Activated effector memory CD4-positive, alpha-beta T cell treated with Interleukin-2 at 50 U/mL for 16 hours (primary cell): Measurements from ENCODE around the gene UBE2E3.

Experiments
- DNase-seq: peaks from one replicate; pipeline ENCODE4 v3.0.0-alpha.2; 2020

The UBE2E3 gene

DNA sequence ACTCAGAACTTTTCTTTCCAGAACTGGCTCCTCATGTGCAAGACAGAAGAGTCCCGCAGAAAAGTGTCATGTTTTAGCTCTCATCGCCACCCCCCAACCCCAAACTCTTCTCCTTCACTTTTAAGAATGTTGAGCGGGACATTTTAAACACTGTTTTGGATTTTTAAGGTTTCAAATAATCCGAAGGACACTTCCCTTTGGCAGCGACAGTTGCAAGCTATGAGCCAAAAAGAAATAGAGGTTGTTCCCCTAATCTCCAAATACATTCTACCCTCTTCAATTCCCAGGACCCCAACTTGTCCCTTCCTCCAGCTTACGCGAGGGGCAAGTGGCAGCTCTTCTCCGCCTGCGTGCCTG is 678 bp upstream of the UBE2E3 start:
- no peak for DNase-seq

DNA sequence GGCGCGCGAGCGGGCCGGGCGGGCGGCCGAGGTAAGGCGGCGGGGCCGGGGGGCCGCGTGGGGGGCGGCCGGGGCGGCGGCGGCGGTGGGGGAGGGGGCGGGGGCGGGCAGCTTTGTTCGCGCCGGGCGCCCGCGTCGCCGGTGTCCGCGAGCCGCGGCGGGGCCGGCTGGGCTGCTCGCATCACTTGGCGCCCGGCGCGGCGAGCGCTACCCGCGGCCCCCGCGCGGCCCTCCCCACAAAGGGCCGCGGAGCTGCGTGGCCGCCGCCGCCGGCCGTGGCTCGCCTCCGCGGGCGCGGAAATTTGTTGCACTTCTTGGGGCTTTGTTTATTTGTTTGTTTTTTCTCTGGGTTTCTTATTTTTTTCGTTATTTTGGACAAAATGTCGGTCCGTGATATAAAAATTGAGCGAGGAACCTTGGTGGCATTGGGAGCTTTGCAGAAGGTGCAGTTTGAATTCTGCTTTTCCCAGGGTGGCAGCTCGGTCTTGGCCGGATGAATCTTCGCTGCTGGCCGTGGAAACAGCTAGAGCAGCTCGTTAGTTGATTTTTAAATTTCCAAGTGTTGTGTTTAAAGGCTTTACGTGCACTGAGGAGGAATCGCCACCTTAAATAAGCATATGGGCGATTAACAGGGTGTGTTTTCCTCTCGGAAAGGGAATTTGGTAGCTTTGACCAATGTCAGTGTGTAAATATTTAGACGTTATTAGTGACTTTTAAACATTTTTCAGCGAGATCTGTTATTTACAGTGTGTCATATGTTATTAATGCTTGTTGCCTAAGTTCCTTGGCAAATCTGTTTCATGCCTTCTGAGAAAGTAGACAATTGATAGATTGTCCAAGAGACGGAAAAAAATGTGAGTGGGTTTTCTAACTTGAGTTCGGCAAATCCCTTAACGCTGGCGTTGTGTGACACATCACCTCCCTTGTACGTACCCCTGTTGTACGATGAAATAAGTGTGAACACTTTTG is 822 bp downstream of the UBE2E3 start:
- peak; percentile 8 for DNase-seq

DNA sequence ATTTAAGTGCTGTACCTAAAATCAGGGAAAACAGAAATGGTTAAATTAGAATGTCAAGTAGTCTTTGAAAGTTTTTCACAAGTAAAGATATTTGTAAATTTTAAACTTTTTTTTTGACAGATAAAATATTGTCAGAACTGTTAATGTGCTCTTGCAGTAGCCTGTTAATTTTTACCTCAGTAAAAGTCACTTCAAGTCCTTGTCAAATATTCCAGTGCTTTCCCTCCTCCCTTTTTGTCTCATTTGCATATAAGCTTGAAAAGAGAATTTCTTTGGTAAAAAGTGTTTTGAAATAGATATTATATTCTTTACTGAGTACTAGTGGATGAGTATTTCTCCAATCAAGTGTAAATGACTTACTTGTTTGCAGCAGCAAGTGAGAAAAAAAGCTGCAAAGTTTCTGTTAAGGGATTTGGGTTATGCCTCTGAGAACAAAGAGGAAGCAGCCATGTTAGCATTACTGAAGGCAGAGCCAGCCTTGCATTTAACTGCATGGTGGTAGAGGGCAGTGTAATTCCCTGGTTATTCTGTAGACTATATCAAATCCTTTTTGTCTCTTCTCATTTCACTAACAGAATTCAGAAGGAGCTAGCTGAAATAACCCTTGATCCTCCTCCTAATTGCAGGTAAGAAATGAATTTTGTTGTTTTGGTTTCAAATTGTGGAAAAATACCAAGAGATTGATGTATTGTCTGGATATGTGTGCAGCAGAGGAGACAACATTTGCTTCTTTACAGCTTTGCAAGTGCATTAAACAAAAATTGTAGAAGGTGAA is 3.2 kb downstream of the UBE2E3 start:
- no peak for DNase-seq

DNA sequence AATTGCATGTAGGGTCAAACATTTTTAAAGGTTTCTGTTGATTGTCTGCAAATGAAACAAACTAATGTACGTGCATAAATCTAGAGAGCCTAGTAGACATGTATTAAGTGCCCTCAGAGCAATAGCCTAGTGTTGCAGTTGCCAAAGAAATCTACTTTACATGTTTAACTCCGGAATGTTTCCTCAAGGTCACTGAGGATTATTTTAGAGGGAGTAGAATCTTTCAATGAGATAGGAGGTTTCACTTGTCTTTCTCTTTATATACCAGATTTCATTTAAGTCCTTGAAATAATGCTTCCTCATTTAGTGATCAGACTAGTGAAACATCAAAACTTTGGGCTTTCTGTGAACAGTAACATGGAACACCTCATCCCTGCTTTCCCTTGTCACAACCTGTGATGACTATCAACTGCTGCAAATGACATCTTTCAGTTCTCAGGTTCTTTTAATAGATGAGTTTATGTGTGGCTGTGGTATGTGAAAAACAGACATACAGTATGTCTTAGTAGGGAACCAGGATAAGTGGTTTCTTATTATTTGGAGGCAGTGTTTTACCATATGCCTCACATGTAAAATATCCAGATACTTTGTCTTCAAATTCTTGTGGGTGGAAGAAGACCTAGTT is 5.5 kb downstream of the UBE2E3 start:
- no peak for DNase-seq

DNA sequence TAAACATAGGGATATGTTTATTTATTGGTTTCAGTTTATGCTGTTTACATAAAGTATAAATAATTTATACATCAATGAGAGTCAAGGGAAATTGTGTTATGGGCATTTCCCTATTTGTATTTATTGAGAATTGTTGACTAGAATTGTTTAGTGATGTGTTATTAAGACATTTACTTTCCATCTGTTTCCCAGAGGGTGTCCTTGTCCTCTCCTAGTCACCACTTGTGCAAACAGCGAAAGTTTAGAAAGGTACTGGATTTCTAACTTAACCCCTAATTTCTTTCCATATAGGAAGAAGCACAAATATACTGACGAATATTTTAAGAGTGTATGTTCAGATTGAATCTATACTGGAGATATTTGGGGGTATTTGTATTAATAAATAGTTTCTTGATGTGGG is 6.7 kb downstream of the UBE2E3 start:
- DNase-seq: no peak

DNA sequence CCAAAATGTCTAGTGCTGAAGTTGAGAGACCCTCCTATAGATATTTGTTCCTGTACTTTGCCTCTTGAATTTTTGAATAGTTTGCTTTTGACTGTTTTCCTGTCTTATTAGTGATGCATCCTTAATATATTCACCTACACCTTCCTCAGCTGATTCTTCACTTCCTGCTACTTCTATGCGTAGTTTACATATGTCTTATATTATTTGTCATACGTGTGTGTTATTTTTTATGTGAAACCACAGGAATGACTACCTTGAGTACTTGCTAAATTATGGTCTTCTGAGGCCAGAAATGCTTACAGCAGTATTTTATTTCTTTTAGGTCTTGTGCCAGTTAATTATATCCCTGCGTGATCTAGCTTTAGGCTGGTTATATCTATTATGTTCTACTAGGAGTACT is 9.9 kb downstream of the UBE2E3 start:
- no peak for DNase-seq

DNA sequence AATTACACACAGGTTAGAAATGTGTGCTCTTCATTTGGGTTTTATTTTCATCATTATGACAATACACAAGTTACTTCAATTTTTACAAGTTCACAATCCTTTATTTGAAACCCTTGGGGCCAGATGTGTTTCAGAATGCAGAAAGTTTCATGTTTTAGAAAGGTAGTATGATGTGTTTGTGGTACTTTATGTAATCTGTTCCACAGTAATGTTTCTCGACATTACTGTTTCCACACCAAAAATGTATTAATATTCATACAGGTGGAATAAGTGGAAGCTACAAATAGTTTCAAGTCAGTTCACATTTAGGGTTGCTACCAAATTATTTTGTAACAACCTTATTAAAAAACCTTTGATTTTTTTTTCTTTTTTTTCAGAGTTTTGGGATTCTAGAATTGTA is 10.4 kb downstream of the UBE2E3 start:
- DNase-seq: no peak

DNA sequence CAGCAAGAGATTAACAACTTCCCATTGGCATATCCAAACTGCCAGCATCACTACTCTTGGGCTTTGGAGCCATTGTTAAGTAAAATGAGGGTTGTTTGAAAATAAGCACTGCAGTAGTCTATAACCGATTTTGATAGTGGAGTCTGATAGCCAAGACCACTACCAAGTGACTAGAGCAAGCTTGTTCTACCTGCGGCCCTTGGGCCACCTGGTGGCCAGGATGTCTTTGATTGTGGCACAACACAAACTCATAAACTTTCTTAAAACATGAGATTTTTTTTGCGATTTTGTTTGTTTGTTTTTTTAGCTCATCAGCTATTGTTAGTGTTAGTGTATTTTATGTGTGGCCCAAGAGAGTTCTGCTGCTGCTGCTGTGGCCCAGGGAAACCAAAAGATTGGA is 11.0 kb downstream of the UBE2E3 start:
- no peak for DNase-seq

DNA sequence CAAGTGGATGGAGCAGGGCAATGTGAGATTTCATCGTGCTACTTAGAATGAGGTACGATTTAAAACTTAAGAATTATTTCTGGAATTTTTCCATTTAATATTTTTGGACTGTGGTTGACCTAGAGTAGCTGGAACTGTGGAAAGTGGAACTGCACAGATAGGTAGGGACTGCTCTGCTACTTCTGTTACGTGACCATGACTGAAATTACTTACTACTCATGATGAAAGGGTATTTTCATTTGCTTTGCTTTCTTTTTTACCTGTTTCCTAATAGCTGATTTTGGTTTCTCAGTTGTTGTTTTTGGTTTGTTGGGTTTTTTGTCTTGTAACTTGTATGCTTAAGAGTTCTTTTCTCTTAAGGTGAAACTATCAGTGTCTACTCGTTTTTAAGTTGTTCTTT is 11.4 kb downstream of the UBE2E3 start:
- DNase-seq: no peak

DNA sequence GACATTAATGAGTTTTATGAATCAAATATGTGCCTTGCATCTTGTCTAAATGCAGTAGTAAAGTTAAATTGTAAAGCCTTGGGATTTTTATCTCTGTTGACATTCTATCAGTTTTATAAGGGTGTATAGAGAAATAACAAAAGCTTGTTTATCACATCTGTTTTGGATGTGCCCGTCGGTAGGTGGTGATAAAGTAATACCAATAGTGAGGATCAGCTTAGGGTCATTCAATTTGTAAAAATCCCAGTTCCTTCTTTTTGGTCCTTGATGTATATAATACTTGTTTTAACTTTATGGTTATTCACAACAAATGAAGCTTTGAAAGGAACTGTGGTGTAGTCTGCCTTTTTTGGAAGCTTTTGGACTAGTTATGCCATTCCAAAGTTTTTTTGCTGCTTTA is 12.6 kb downstream of the UBE2E3 start:
- DNase-seq: no peak

DNA sequence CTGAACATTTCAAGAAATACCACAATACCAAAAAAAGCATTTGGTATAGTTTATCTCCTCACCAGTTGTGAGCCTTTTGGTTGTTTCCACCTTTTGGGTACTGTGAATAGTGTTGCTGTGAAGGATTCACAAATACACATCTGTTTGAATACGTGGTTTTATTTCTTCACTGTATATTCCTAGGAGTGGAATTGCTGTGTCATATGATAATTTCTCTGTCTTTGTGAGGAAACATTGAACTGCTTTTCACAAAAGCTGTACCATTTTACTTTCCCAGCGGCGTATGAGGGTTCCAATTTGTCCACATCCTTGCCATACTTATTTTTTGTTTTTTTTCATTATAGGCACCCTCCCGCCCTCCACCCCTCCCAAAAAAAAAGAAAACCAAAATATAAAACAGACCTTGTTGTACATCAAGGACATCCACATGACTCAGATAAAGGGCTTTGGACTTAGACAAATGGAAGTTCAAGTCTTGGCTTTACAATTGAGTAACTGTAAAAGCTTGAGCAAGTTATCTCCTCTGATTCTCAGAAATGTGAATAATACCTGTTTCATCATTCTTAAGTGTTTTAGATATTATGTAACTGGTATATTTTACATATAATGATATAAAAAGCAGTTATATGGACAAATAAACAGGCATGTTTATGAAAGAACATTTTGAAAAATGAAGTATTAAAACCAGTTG is 19.0 kb downstream of the UBE2E3 start:
- DNase-seq: no peak

DNA sequence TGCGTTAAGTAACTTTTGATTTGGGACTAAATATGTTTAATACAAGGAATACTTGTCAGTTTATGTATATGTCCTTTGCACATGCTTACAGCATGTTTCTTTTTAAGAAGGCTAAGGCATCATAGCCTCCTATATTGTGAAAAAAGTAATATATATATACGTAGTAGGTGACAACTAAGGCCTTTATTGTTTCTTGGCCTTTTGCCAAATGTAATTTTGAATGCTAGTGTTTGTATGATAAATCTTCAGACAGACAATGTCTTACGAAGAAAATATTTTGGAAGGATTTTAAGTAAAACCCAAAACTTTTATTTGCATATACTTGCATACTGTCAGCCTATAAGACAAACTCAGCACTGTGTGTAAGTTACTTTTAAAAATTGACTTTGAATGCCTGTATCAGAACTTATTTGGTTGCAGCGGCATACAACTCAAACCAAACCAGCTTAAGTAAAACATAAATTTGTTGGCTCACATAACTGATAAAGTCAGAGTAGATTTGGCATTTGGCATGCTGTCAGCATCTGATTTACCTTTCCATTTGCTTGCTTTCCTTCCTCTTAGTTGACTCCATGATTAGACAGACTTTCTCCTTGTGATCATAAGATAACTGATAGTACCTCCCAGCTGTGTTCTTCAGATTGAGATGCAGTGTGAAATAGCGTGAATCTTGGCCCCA is 24.4 kb downstream of the UBE2E3 start:
- DNase-seq: no peak

DNA sequence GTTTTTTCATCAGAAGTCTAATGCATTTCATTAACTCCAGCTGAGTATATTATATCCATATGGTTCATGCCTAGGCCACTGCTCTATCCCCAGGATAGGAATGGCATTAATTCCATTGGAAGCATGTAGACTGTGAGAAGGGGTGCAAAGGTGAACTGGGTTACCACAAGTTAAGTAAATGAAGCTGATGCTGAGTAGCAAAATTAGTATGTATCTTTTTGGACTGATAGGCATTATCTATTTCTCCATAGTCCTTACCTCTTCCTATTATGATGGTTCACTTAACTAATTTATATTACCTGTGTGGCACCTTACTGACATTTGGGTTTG is 24.9 kb downstream of the UBE2E3 start:
- DNase-seq: no peak

DNA sequence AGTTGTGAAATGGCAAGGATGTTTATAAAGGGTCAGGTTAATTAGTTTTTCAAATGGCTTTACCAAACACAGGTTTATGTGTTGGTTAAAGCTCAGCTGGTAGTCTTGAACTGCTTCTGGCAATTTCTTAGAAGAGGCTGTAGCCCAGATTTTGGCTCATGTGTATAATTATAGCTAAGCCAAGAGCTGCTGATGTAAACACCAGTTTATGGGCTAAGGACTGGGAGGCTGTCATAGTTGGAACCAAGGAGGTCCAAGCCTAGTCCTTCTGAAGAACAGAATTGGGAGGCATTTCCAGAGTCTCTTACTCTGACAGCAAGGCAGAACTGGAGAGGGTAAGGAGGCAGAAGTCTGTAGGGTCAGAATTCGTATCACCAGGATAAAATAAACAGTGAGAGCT is 25.4 kb downstream of the UBE2E3 start:
- no peak for DNase-seq

DNA sequence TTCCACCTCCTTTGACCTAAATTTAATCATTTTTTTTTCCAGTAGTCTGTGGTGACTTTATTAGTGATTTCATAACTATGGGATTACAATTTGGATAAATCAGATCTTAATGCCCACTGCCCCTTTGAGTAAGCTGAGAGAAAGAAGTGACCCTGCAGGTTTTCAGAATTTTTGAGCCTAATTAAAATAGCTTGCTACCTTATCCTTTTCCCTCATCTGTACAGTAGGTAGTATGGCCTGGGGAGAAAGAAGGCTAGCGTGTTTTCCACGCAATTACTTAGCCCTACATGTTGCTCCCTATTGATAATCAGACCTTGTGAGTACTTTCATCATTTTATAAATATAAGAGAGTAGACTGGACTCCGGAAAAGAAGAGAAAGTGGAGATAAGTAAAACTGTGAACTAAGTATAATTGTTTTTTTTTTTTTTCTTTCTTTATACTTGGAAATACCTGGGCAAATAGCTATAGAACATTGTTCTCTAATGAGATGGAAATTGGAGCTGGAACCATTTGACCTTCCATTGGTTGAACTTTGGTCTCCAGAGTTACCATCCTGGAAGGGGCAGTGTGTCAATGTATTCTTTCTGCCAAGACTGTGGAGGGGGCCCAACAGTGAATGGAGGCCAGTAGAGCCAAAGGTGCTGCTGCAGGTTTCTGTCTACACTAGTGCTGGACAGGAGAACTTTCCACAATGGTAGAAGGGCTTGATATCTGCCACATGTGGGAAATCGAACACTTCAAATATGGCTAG is 26.9 kb downstream of the UBE2E3 start:
- DNase-seq: no peak

DNA sequence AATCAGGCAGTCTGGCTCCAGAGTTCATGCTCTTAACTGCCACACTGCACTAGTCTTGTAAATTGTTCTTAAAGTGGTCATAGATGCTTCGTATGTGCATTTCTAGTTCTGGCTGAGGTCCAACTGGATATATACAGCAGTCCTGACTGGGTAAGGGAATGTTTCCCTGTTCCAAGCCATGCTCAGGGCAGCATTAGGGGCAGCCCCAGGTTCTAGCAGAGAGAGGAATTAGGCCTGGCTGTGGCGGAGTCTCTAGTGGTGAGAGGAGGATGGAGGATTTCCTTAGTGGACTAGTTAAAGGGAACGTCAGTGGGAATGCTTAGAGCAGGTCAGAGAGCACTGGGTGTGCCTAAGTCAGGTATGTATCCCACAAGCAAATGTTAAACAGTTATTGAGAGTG is 28.0 kb downstream of the UBE2E3 start:
- DNase-seq: no peak

DNA sequence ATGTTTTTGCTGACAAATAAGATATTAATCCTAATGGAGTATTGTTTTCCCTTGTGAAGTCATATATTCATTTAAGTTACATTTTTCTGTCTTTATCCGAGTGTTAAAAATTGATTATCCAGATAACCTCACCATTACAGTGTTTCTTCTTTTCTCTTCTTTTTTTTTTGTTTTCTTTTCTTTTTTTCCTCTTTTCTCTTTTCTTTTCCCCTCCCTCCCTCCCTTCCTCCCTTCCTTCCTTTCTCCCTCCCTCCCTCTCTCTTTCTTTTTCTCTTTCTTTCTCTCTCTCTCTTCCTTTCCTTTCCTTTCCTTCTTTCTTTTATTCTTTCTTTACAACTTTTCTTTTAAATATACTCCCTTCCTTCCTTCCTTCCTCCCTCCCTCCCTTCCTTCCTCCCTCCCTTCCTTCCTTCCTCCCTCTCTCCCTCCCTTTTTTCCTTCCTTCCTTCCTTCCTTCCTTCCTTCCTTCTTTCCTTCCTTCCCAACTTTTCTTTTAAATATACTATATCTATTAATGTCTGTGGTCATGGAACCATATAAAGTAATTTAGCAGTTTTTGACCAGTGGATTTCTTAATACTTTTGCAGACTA is 40.9 kb downstream of the UBE2E3 start:
- DNase-seq: no peak

DNA sequence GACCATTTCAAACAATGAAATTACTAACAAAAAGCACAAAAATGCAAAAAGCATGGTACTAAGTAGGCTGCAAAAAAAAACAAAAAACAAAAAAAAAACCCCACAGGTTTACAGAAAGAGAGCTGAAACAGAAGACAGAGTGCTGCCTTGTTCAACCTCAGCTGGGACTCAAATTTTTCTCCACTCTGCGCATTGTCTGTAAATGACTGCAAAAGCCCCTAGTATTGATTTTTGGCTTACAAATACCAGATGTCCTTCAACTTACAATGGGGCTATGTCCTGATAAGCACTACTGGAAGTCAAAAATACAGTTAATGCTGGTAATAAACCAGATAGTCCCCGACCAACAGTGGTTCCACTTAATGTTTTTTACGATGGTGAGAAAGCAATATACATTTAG is 42.2 kb downstream of the UBE2E3 start:
- DNase-seq: no peak

DNA sequence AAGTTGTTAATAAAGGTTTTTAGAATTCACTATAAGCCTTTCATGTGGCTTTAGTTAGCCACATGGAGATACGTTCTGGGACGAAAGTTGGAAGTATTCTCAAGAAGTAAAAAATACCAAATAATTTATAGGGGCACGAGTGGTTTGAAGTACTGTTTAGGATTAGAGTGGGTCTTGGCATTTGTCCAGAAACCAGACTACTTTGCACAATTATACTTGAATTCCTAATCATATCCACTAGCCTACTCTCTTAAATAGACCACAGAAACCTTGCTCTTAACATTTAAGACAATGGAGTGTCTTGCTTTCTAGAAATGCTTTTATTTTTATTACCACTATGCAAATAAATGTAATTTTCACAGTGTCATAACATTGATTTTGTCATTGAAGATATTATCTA is 44.6 kb downstream of the UBE2E3 start:
- no peak for DNase-seq

DNA sequence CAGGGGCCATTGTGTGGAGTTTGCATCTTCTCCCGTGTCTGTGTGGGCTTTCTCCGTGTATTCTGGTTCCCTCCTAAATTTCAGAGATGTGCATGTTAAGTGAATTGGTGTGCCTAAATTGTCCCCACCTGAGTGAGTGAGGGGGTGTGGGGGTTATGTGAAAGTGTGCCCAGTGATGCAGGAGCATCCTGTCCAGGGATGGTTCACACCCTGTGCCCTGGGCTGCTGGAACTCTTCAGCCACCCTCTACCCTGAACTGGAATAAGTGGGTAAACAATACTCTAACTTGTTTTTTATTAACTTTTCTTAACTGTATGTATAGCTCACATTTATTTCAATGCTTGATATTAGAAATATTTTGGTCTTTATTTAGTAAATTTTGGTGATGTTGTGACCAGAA is 56.0 kb downstream of the UBE2E3 start:
- no peak for DNase-seq

DNA sequence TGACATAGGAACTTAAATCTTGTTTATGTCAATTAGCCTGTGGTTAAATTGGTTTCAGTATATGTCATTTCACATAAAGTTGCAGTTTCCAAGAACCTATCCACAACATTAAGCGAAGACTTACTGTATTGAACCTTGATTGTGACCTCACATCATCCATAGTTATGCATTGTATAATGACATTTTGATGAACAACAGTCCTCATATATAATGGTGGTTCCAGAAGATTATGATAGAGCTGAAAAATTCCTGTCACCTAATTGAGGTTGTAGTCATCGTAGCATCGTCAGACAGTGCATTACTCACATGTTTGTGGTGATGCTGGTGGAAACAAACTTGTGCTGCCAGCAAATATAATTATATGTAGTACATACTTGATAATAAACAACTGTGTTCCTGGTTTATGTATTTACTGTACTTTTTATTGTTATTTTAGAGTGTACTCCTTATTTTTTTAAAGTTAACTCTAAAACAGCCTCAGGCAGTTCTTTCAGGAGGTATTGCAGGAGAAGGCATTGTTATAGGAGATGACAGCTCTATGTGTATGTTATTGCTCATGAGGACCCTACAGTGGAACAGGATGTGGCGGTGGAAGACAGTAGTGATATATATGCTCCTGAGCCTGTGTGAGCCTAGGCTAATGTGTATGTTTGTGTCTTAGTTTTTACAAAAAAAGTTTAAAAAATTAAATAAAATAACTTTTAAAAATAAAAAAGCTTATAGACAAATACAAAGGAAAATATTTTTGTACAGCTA is 56.6 kb downstream of the UBE2E3 start:
- DNase-seq: no peak
